HG03575 (cell line): ENCODE data around the gene ZNF667.

ENCODE experiments used
- ATAC-seq: cut with Tn5 transposase; IDR thresholded peaks from one replicate; pipeline ENCODE4 v1.9.1; 2021; ENCODE audit not compliant: unreplicated experiment, insufficient number of reproducible peaks, low FRiP score; ENCODE audit errors: extremely low read depth

Gene ZNF667

DNA sequence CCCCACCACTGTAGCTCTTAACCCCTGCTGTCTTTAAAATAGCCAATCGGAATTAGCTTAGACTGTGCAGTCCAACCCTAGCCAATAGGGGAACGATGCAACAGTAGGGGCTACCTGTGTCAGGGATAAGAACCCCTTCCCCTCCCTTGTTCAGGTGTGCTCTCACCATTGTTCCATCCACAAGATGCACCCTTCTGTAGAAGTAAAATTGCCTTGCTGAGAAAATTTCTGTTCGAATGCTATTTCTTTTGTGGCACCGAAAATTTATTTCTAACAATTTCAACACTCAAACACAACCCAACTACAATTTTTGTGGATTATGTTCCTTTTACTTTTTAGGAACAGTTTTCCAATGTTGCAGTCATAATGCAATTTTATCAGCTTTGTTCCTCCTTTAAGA is 76.7 kb downstream of the ZNF667 start:
- no peak for ATAC-seq

DNA sequence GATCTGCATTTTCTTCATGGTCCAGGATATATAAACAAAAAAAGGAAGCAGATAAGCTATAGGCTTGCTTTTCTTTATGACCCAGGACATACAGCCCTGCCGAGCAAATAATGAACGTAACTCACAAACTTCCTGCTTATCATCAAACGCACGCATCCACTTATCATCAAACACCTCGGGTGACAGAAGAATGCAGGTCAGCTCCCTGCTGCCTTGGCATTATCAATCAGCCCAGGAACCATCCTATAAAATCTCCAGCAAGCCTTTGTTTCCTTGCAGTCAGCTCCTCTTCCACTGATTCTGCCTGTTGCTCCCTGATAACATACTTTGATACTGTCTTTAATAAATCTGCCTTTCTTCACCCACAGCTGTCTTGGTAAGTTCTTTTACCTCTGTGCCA is 78.3 kb downstream of the ZNF667 start:
- ATAC-seq, result no peak

DNA sequence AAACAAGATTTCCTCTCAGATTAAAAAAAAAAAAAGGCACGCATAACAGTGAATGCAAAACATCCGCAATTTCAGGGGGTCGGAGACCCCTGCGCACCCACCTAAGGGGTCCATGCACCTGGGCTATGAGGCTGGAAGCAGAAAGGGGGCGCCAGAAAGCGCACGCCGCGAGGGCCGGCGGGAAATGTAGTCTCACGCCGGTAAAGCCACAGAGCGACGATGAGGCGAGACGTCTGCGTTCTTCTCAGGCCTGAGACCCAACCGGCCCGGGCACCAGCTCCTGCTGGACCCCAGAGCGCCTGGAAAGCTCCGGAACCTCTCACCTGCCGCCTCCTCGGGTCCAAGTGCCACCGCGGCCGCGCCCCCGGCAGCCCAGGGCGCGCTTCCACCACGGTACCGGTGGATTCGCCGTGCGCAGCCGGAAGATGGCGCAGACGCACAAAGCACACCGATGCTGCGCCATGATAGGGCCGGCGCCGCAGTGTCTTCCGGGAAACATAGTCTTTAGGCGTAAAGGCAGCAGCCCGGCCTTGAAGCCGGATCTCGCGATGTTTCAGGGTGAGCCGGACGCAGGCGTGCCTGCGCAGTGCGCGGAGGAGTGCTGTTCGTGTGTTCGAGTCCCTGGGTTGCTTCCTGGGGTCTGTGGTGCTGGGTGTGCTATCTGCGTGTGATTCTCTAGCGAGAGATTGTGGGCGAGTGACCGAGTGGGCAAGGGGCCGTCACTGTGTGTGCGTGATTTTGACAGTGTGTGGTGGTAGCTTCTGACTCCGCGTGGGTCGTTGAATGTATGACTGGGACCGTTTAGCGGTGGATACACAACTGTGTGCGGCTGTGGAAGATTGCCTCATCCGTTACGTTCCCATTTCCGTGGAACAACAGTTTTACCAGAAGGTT is 83.8 kb downstream of the ZNF667 start, which contains the start of gene ZNF582:
Gene ZNF582 (minus strand): TSS at position 416 of the 894 bp plus-strand sequence. CDS start 1,782 bp downstream, outside the sequence.
- peak; percentile 61 for ATAC-seq
